Activated CD4-positive, alpha-beta T cell treated with anti-CD3 and anti-CD28 coated beads, Interleukin-2, amount 50 U/mL, for 4 hours (primary cell): ENCODE measurements around the gene NRSN2.
A peak's percentile ranks its signal among the peaks of the same experiment; 100 is the strongest.
"Not testable (repeated sequence)": the region's sequence is repeated elsewhere in the genome, so short reads cannot be mapped to it uniquely, and the experiment has no call there.

Source experiments
- DNase-seq, 2 experiments: peaks; one replicate each; pipeline ENCODE4 v3.0.0-alpha.2; 2020

The NRSN2 gene

GRCh38 chr20:375265-375889 lies 28.5 kb downstream of the NRSN2 start:
- no peak for DNase-seq

- no peak for DNase-seq
Observed at GRCh38 chr20:376089-376488, 29.2 kb downstream of the NRSN2 start.

- DNase-seq: no peak
Observed at GRCh38 chr20:376750-377149, 29.8 kb downstream of the NRSN2 start.

GRCh38 chr20:377578-377977 lies 30.7 kb downstream of the NRSN2 start:
- DNase-seq: not testable (repeated sequence)

- DNase-seq: no peak
Observed at GRCh38 chr20:378961-379336, 32.0 kb downstream of the NRSN2 start.

GRCh38 chr20:380763-381580 lies 34.1 kb downstream of the NRSN2 start:
- peak; percentile 39 to 41 for DNase-seq

GRCh38 chr20:381581-382290 lies 34.8 kb downstream of the NRSN2 start:
- DNase-seq: peak; percentile 61 to 66

- DNase-seq: no peak
Observed at GRCh38 chr20:382291-383115, 35.6 kb downstream of the NRSN2 start.

- no peak for DNase-seq
Observed at GRCh38 chr20:383889-384288, 37.0 kb downstream of the NRSN2 start.

- no peak for DNase-seq
Observed at GRCh38 chr20:384723-385122, 37.8 kb downstream of the NRSN2 start.

GRCh38 chr20:385448-385847 lies 38.5 kb downstream of the NRSN2 start:
- no peak for DNase-seq

GRCh38 chr20:386634-387033 lies 39.7 kb downstream of the NRSN2 start:
- not testable (repeated sequence) for DNase-seq

- no peak for DNase-seq
Observed at GRCh38 chr20:387520-387919, 40.6 kb downstream of the NRSN2 start.

GRCh38 chr20:388034-388994 lies 41.4 kb downstream of the NRSN2 start:
- DNase-seq: no peak

- DNase-seq: no peak
Observed at GRCh38 chr20:389220-389619, 42.3 kb downstream of the NRSN2 start.

GRCh38 chr20:391041-391711 lies 44.3 kb downstream of the NRSN2 start:
- no peak for DNase-seq

GRCh38 chr20:393296-393695 lies 46.4 kb downstream of the NRSN2 start:
- not testable (repeated sequence) for DNase-seq

GRCh38 chr20:396252-396618 lies 49.3 kb downstream of the NRSN2 start:
- no peak for DNase-seq

- DNase-seq: no peak
Observed at GRCh38 chr20:396619-397431, 49.9 kb downstream of the NRSN2 start.
